AG04450 (cell line): ENCODE measurements around the gene TSEN54. TPM values are rescaled to one million over a fixed set of nuclear protein-coding genes. Genes with fewer than 3 reads are reported as not detected.

Experiments used
- CTCF ChIA-PET: fragments of 300-600, 350-600 bp; formaldehyde crosslinking; extraction: SDS; loops from one replicate; lab custom pipeline; 2022; ENCODE audit warnings: antibody characterized with exemption, inconsistent platforms; lab: Charles Lee
- POLR2A ChIA-PET: fragments of 350-600 bp; formaldehyde crosslinking; extraction: SDS; loops from one replicate; lab custom pipeline; 2021; ENCODE audit warnings: antibody characterized with exemption, inconsistent platforms; lab: Yijun Ruan, JAX
- DNase-seq: peaks from one replicate; pipeline ENCODE4 v3.0.0-alpha.2; 2011; ENCODE audit warnings: low read depth, low spot score
- H3K27ac ChIP-seq: one replicate; pipeline ENCODE4 v1.5.1; 2012; ENCODE audit warnings: low read depth, low read length, control low read depth
- H3K27me3 ChIP-seq: one replicate; pipeline ENCODE4 v1.6.0; 2012; ENCODE audit warnings: low read length; ENCODE audit not compliant: control insufficient read depth, insufficient read depth
- H3K4me3 ChIP-seq: 2 replicates; pipeline ENCODE4 v1.5.1; 2011; ENCODE audit warnings: mild to moderate bottlenecking, low read depth, low read length, control low read depth
- H3K9me3 ChIP-seq: 2 replicates; pipeline ENCODE4 v1.5.1; 2012; ENCODE audit warnings: low read length; ENCODE audit not compliant: control insufficient read depth, insufficient read depth
- polyA plus RNA-seq: library from polyadenylated mRNA; depleted of rRNA; stranded (reverse); fragments of >200 nt; gene quantifications from 2 replicates; pipeline ENCODE4 v1.2.3, GENCODE V29; 2011
- TF ChIP-seq, protein P1 (sequence below): IDR thresholded peaks from 2 replicates; pipeline ENCODE4 v1.5.1; 2011; ENCODE audit warnings: low read depth, low read length, control low read depth, inconsistent platforms

TSEN54 gene
- polyA plus RNA-seq, 1 experiment = 8.8 TPM

DNA sequence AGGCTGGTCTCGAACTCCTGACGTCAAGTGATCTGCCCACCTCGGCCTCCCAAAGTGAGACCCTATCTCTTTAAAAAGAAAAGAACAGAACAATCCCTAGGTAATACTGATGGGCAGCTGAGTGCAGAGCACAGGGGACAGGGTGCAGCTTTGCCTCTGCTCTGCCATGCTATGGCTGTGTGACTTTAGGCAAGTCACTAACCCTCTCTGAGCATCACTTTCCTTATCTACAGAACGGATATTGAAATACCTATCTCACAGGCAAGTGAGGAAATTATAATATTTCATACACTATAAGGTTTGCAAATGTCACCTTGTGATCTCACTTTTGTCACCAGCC lies 5.1 kb upstream of the TSEN54 start:
- ChIA-PET POLR2A (interaction anchor here (0.7 kb wide), 1 partner anchor 25 kb away, joined by 4 read pairs; no protein-coding TSS in a partner anchor), CTCF (interaction anchor here (1.0 kb wide), 1 partner anchor 122 kb away, joined by 3 read pairs; the partner anchor contains the start of gene SMIM5)
- DNase-seq = no peak
- Histone ChIP-seq H3K9me3 (no peaks in the 10 kb centered on the region; the same call in 1 of the 2 replicates), H3K4me3 (no peak overlapping the region), H3K27me3 (no peaks in the 10 kb centered on the region), H3K27ac (no peak overlapping the region)
- TF ChIP-seq, protein P1, sequence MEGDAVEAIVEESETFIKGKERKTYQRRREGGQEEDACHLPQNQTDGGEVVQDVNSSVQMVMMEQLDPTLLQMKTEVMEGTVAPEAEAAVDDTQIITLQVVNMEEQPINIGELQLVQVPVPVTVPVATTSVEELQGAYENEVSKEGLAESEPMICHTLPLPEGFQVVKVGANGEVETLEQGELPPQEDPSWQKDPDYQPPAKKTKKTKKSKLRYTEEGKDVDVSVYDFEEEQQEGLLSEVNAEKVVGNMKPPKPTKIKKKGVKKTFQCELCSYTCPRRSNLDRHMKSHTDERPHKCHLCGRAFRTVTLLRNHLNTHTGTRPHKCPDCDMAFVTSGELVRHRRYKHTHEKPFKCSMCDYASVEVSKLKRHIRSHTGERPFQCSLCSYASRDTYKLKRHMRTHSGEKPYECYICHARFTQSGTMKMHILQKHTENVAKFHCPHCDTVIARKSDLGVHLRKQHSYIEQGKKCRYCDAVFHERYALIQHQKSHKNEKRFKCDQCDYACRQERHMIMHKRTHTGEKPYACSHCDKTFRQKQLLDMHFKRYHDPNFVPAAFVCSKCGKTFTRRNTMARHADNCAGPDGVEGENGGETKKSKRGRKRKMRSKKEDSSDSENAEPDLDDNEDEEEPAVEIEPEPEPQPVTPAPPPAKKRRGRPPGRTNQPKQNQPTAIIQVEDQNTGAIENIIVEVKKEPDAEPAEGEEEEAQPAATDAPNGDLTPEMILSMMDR = no peak

DNA sequence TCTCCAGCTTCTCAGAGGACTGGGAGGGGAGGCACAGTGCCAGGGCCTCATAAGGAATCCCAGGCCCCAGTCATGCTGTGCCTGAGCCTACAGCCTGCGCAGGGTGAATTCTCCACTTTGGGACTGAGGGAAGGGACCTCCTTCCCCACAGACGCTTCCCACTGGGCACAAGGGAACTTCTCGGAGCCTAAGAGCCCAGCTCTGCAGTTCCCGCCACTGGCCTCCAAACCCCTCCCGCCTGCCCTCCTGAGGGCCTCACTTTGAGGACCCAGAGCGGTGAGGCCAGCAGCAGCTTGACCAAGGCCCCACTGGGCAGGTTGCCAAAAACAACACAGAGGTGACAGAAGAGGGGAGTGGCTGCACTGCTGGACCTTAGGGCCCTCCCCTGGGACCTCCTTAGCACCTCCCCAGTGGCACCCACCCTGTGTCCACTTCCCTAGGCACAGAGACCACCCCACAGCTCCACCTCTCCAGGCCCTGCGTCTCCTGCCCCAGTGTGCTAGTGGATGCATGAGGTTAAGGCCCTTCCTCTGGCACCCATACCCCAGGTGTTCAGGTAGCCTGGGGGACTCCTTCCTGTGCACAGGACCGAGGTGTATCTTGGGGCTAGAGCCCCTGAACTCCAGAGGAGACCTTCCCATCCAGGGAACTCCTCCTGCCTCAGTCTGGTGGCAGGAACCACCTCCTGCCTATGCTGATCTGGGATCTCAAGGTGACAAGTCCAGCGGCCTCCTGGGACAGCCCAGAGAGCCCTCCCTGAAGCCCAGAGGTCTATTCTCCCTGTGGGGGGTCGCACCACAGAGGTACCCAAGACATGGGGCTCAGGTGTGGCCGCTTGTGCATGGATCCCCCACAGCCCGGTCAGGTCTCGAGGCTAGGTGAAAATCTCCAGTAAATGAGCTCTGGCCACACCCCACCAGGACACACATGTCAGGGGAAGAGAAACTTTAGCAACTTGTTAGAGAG lies 4.4 kb upstream of the TSEN54 start:
- Histone ChIP-seq H3K9me3 (no peaks in the 10 kb centered on the region; the same call in 1 of the 2 replicates), H3K4me3 (no peak overlapping the region), H3K27me3 (no peaks in the 10 kb centered on the region), H3K27ac (no peak overlapping the region)
- DNase-seq = no peak
- POLR2A ChIA-PET = interaction anchor here (0.5 kb wide), 1 partner anchor 212 kb away, joined by 3 read pairs; no protein-coding TSS in a partner anchor
- CTCF ChIA-PET = interaction anchor here (1.0 kb wide), 1 partner anchor 121 kb away, joined by 3 read pairs; the partner anchor contains the start of gene SMIM5
- TF ChIP-seq, protein P1 = no peak

DNA sequence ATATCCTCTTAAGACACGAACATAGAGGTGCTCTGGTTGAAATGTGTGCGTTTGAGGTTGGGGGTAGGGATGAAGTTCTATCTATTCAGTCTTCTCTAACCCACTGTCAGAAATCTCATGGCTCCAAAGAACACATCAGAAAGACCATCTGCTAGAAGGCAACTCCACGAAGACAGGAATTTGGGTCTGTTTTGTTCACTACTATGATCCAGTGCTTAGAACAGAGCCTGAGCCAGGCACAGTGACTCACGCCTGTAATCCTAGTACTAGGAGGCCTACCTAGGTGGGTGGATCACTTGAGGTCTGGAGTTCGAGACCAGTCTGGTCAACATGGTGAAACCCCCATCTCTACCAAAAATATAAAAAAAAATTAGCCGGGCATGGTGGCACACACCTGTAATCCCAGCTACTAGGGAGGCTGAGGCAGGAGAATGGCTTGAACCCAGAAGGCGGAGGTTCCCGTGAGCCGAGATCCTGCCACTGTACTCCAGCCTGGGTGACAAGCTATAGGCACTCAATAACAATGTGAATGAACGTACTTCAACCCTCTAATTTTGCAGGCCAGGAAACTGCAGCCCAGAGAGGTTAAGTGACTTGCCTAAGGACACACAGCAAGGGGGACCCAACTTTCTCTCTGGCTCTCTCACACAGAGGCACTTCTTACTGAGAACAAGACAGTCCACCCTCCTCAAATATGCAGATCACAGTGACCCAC lies 3.2 kb upstream of the TSEN54 start:
- no peak for DNase-seq
- Histone ChIP-seq H3K9me3 (no peaks in the 10 kb centered on the region; the same call in 1 of the 2 replicates), H3K27me3 (no peaks in the 10 kb centered on the region), H3K27ac (no peak overlapping the region), H3K4me3 (no peak overlapping the region)
- ChIA-PET CTCF (no interaction called here), POLR2A (interaction anchor here (0.5 kb wide), 1 partner anchor 213 kb away, joined by 3 read pairs; no protein-coding TSS in a partner anchor)
- TF ChIP-seq, protein P1 = no peak

DNA sequence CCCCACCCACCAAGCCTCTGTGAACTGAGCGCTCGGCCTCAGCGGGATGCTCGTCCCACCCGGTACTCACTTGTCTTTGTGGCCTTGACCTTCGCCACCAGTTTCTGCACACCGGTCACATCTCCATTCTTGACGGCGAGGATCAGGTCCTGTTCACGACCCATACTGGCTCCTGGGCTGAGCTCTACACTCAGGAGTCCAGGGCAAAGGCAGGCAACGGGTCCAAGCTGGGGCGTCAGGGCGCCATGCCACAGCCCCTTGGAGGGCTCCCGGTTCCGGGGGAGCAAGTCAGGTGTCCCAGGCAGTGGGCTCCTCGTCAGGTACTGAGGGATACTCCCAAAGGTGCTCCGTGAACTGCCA lies 2.7 kb upstream of the TSEN54 start:
- TF ChIP-seq, protein P1 = no peak
- ChIA-PET POLR2A (no interaction called here), CTCF (no interaction called here)
- Histone ChIP-seq H3K9me3 (no peaks in the 10 kb centered on the region; the same call in 1 of the 2 replicates), H3K27ac (no peak overlapping the region), H3K27me3 (no peaks in the 10 kb centered on the region), H3K4me3 (no peak overlapping the region; the same call in 1 of the 2 replicates)
- no peak for DNase-seq
